Smooth muscle cell (in vitro differentiated cells): ENCODE data around the gene SPEM3. TPM values are rescaled to one million over a fixed set of nuclear protein-coding genes. Genes with fewer than 3 reads are reported as not detected.

Source experiments
- DNase-seq: peaks from one replicate; lab custom pipeline; 2025; ENCODE audit not compliant: unreplicated experiment; lab: John Stamatoyannopoulos, UW
- H2AFZ ChIP-seq: fragments of 200-600 bp; sonication (generic); 2 replicates; pipeline ENCODE4 v1.6.0; 2016; ENCODE audit warnings: antibody characterized with exemption, low read depth, mild to moderate bottlenecking
- H3F3A ChIP-seq: fragments of 200-600 bp; sonication (generic); 2 replicates; pipeline ENCODE4 v1.6.0; 2017; ENCODE audit warnings: antibody characterized with exemption, low read depth
- H3K27ac ChIP-seq: fragments of 200-600 bp; sonication (generic); 2 replicates; pipeline ENCODE4 v1.5.1; 2016; ENCODE audit warnings: low read depth, mild to moderate bottlenecking
- H3K27me3 ChIP-seq: fragments of 200-600 bp; sonication (generic); 2 replicates; pipeline ENCODE4 v1.6.1; 2016; ENCODE audit warnings: low read depth, mild to moderate bottlenecking
- H3K36me3 ChIP-seq: fragments of 200-600 bp; sonication (generic); 2 replicates; pipeline ENCODE4 v1.5.1; 2016; ENCODE audit warnings: low read depth
- H3K4me1 ChIP-seq: fragments of 200-600 bp; sonication (generic); 2 replicates; pipeline ENCODE4 v1.5.1; 2016; ENCODE audit warnings: low read depth
- H3K4me2 ChIP-seq: fragments of 200-600 bp; sonication (generic); 2 replicates; pipeline ENCODE4 v1.6.0; 2016; ENCODE audit warnings: mild to moderate bottlenecking
- H3K4me3 ChIP-seq: fragments of 200-600 bp; sonication (generic); 2 replicates; pipeline ENCODE4 v1.5.1; 2016; ENCODE audit warnings: mild to moderate bottlenecking
- H3K79me2 ChIP-seq: fragments of 200-600 bp; sonication (generic); 2 replicates; pipeline ENCODE4 v1.6.0; 2016; ENCODE audit warnings: low read depth, mild to moderate bottlenecking
- H3K9ac ChIP-seq: fragments of 200-600 bp; sonication (generic); 2 replicates; pipeline ENCODE4 v1.6.0; 2016; ENCODE audit warnings: low read depth
- H3K9me3 ChIP-seq: fragments of 200-600 bp; sonication (generic); replicated peaks from 2 replicates; pipeline ENCODE4 v1.5.1; 2016; ENCODE audit warnings: low read depth
- H4K20me1 ChIP-seq: fragments of 200-600 bp; sonication (generic); 2 replicates; pipeline ENCODE4 v1.6.0; 2016; ENCODE audit warnings: low read depth
- CTCF ChIP-seq: fragments of 200-600 bp; sonication (generic); IDR thresholded peaks from 2 replicates; pipeline ENCODE4 v1.5.1; 2017; ENCODE audit warnings: borderline replicate concordance, mild to moderate bottlenecking, antibody characterized with exemption; ENCODE audit not compliant: insufficient read depth, poor library complexity, severe bottlenecking
- WGBS: methylation state at CpG from one replicate; pipeline ENCODE4 v1.1.7; 2016; ENCODE audit warnings: low lambda C conversion rate; 5-methylcytosine and 5-hydroxymethylcytosine counted together
- polyA plus RNA-seq: library from polyadenylated mRNA; unstranded; fragments of >200 nt; fragmentation: Nextera tagmentation; extraction: Ambion mirVana; gene quantifications from 2 replicates; pipeline ENCODE4 v1.2.1, GENCODE V29; 2016
- total RNA-seq: library from RNA; depleted of rRNA; stranded (reverse); fragments of >200 nt; gene quantifications from 2 replicates; pipeline ENCODE4 v1.2.3, GENCODE V29; 2014

SPEM3 gene
- total and polyA plus RNA-seq, 2 experiments from 2014 or later: not detected

- no peak overlapping the region for H3K27ac ChIP-seq
- H2AFZ ChIP-seq: no peak overlapping the region
- H4K20me1 ChIP-seq: no peaks in the 10 kb centered on the region
- no peak overlapping the region for H3K4me3 ChIP-seq
- H3K79me2 ChIP-seq: peaks cover 12% of the 10 kb centered on the region
- 89% methylated on average over 2 of the region's 2 CpGs for WGBS
- H3K9me3 ChIP-seq: no peaks in the 10 kb centered on the region
- no peak overlapping the region for H3K9ac ChIP-seq
- H3K4me2 ChIP-seq: no peak overlapping the region
- H3K4me1 ChIP-seq: peaks cover 13% of the 10 kb centered on the region
- peaks cover 8% of the 10 kb centered on the region for H3F3A ChIP-seq
- H3K36me3 ChIP-seq: no peaks in the 10 kb centered on the region
- TF ChIP-seq CTCF: no peak
- DNase-seq: no peak
- no peaks in the 10 kb centered on the region for H3K27me3 ChIP-seq
Observed at GRCh38 chr17:7398612-7399011, 30.0 kb upstream of the SPEM3 start.

GRCh38 chr17:7403043-7403726 is 25.5 kb upstream of the SPEM3 start:
- Histone ChIP-seq H4K20me1 (peaks cover 23% of the 10 kb centered on the region), H3K9ac (peak overlapping the region; percentile 34), H3K27ac (peak overlapping the region; percentile 77), H3K4me2 (peak overlapping the region; percentile 85), H3K27me3 (no peaks in the 10 kb centered on the region), H3K4me3 (peak overlapping the region; percentile 91), H3K36me3 (no peaks in the 10 kb centered on the region), H3F3A (peaks cover 4% of the 10 kb centered on the region), H3K9me3 (no peaks in the 10 kb centered on the region), H3K79me2 (peaks cover 12% of the 10 kb centered on the region), H3K4me1 (peaks cover 16% of the 10 kb centered on the region), H2AFZ (no peak overlapping the region)
- no peak for DNase-seq
- TF ChIP-seq CTCF: no peak
- WGBS: 18% methylated on average over 16 of the region's 16 CpGs

GRCh38 chr17:7403727-7403976 is 25.0 kb upstream of the SPEM3 start:
- H3K4me3 ChIP-seq: peak overlapping the region; percentile 91
- DNase-seq: no peak
- no peak for TF ChIP-seq CTCF
- peaks cover 23% of the 10 kb centered on the region for H4K20me1 ChIP-seq
- peaks cover 4% of the 10 kb centered on the region for H3F3A ChIP-seq
- peak overlapping the region; percentile 85 for H3K4me2 ChIP-seq
- H3K27me3 ChIP-seq: no peaks in the 10 kb centered on the region
- 0% methylated on average over 11 of the region's 13 CpGs for WGBS
- H3K4me1 ChIP-seq: peaks cover 16% of the 10 kb centered on the region
- H3K9ac ChIP-seq: peak overlapping the region; percentile 34
- H3K79me2 ChIP-seq: peaks cover 12% of the 10 kb centered on the region
- H3K9me3 ChIP-seq: no peaks in the 10 kb centered on the region
- peak overlapping the region; percentile 70 for H2AFZ ChIP-seq
- H3K36me3 ChIP-seq: no peaks in the 10 kb centered on the region
- peak overlapping the region; percentile 77 for H3K27ac ChIP-seq

GRCh38 chr17:7403977-7404736 is 24.5 kb upstream of the SPEM3 start, which contains the start of gene TMEM256:
Gene TMEM256 (minus strand): TSS chr17:7404097. CDS start chr17:7404084, 13 bp downstream.
- no peaks in the 10 kb centered on the region for H3K9me3 ChIP-seq
- peak within 1 kb of the TSS; percentile 91 for H3K4me3 ChIP-seq
- H3K36me3 ChIP-seq: no peaks in the 10 kb centered on the region
- TF ChIP-seq CTCF: no peak
- peak within 1 kb of the TSS; percentile 83 for H3K9ac ChIP-seq
- H3K27me3 ChIP-seq: no peaks in the 10 kb centered on the region
- H3K27ac ChIP-seq: peak within 1 kb of the TSS; percentile 77
- peak within 1 kb of the TSS; percentile 89 for H3K4me2 ChIP-seq
- H2AFZ ChIP-seq: peak within 1 kb of the TSS; percentile 80
- H3K79me2 ChIP-seq: peaks cover 12% of the 10 kb centered on the region
- peaks cover 4% of the 10 kb centered on the region for H3F3A ChIP-seq
- H4K20me1 ChIP-seq: peaks cover 23% of the 10 kb centered on the region
- peaks cover 16% of the 10 kb centered on the region for H3K4me1 ChIP-seq
- DNase-seq: peak; percentile 100
- under 1% methylated on average over 46 of the region's 49 CpGs for WGBS
